Endometrial microvascular endothelial cells (primary cell): ENCODE data around the gene QRFPR. TPM values are rescaled to one million over a fixed set of nuclear protein-coding genes. Genes with fewer than 3 reads are reported as not detected.
"Not testable (repeated sequence)": the region's sequence is repeated elsewhere in the genome, so short reads cannot be mapped to it uniquely, and the experiment has no call there.

Experiments used
- in situ Hi-C: cut with HindIII; loops from 2 replicates; pipeline ENCODE4 v1.10.0; 2017; ENCODE audit warnings: low sequenced_read_pairs, low pct_unique_long_range_greater_than_20kb; ENCODE audit errors: inconsistent ontology term
- total RNA-seq: library from RNA; depleted of rRNA; stranded (reverse); fragments of >200 nt; gene quantifications from one replicate; pipeline ENCODE4 v1.2.3, GENCODE V29; 2015; ENCODE audit errors: inconsistent ontology term

The QRFPR gene
- total RNA-seq, 1 donor from 2014 or later: not detected

DNA sequence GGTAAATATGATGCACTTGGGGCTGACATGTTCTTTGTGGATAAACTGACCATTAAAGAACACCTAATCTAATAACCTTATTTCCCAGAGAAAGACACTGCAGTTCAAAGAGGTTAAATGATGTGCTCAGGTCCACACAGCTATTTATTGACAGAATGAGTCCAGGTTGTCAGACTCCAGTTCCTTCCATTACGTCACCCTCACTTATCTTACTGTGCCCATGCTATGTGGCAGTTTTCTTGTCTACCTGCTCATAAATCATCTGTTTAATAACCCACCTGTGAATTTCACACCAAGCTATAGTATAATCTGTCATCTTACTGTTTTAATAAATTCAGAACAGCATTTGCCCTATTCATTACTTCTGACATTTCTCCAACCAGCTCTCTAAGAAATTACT lies 36.7 kb downstream of the QRFPR start:
- in situ Hi-C loops: no loop called here

DNA sequence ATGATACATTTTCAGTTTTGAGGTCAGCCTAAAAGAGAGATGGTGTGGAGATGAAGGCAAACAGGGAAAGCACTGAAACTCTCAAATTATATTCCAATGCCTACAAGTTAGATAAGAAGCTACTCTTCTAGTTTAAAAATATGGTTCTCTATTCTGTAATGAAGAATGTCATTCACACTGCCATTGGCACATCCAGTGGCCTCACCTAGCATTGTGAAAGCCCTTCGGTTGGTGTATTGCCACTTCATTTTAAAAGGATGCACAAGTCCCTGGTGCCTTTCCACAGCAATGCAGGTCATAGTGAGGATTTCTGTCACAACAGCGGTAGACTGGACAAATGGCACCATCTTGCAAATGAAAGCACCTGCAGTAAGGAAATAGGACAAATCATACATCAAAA lies 40.6 kb downstream of the QRFPR start:
- in situ Hi-C loops: no loop called here

DNA sequence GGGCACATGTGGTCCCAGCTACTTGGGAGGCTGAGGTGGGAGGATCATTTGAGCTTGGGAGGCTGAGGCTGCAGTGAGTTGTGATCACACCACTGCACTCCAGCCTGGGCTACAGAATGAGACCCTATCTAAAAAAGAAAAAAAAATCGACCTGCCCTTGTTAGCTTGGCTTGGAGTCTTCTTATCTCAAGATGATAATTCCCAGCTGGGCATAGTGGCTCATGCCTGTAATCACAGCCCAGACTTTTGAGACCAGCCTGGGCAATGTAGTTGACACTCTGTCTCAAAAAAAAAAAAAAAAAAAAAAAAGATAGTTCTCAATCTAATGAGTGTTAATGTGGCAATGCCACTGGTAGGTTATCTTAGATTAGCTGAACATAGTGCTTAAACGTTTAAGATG lies 41.0 kb downstream of the QRFPR start:
- in situ Hi-C loops: no loop called here

DNA sequence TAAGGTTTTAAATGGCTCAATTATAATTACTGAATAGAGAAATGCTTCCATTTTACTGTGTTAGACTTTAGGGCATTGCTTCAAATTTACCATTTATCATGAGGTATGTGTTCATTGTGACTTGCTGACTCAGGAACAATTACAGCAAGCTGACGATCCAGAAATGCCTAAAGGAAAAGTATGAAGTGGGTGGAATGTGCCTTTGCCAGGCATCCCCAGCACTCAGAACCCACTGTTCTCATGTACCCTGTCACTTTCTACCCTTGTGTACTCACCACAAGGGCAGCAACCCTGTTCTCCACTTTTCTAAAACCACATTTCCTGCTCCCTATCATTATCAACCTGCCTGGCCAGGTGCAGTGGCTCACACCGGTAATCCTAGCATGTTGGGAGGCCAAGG lies 41.5 kb downstream of the QRFPR start:
- in situ Hi-C loops: no loop called here

DNA sequence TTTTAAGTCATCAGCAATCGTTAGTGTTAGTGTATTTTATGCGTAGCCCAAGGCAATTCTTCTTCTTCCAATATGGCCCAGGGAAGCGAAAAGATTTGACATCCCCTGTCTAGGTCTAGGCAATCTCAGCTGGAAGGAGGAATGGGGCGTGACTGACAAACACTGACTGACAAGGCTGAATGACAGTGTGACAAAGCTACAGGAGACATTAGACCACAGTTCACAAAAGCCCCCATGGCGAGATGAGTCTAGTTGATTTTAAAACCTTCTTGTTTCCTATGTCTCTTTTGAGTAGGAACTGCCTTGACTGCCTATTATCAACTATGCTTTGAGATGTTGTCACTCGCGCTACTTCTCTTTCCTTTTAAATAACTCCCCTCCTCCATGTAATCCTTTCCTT lies 42.3 kb downstream of the QRFPR start:
- in situ Hi-C loops: no loop called here

DNA sequence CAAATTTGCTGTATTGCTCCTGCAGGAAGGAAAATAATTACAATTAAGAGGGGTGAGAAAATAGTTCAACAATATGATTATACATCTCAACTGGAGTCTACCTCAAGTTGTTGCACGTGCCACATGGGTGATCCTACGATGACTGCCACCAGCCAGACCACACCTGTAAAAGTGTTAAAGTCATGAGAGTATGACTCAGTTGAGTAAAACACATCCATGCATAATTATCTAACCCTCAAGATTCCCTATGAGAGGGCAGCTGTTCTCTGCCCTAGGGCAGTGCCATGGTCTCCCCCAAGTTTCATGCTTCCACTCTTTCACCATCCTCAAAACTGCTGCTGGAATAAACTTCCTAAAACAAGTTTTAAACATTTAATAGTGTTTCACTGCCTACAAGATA lies 44.1 kb downstream of the QRFPR start:
- in situ Hi-C loops: no loop called here

DNA sequence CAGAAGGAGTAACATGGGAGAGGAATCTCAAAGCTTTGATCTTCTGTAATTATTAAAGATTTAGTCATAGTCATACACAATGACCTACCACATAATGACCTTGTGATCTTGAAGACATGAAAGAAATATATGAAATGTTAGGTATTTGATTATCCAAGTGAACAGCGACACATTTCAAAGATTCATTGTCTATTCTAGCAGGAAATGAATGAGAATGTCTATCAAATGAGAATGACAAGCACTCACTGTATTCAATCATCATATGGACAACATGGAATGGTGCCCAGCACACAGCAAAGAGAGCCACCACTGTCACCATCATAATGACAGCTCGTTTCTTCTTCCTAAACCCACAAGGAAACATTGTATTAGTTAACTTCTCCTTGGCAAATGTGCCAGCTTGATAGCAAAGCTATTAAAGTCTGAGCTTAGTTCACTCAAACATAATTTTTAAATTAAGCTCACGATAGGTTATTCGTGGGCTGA lies 50.6 kb downstream of the QRFPR start:
- in situ Hi-C loops: no loop called here

GRCh38 chr4:121326597-121326996 lies 54.2 kb downstream of the QRFPR start:
- in situ Hi-C loops: no loop called here

GRCh38 chr4:121324331-121324730 lies 56.5 kb downstream of the QRFPR start:
- in situ Hi-C loops: no loop called here

- in situ Hi-C loops: no loop called here
These were observed 59.4 kb downstream of the QRFPR start for GRCh38 chr4:121321466-121321865.

- in situ Hi-C loops: no loop called here
These were observed 64.7 kb downstream of the QRFPR start for GRCh38 chr4:121316091-121316490.

GRCh38 chr4:121313430-121313829 lies 67.4 kb downstream of the QRFPR start:
- in situ Hi-C loops: not testable (repeated sequence)

DNA sequence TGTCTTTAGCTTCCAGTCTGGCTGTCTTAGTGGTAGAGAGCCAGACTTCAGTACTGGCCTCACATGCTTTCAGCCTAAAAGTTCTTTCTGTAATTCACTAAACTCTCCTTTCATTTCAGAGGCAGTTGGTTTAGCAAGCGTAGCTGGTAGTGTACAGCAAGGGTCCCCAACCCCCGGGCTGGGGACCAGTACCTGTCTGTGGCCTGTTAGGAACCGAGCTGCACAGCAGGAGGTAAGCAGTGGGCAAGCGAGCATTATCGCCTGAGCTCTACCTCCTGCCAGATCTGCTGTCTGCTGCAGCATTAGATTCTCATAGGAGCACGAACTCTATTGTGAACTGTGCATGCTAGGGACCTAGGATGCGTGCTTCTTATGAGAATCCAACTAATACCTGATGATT lies 72.0 kb downstream of the QRFPR start:
- in situ Hi-C loops: no loop called here

GRCh38 chr4:121308328-121308663 lies 72.5 kb downstream of the QRFPR start:
- in situ Hi-C loops: no loop called here

DNA sequence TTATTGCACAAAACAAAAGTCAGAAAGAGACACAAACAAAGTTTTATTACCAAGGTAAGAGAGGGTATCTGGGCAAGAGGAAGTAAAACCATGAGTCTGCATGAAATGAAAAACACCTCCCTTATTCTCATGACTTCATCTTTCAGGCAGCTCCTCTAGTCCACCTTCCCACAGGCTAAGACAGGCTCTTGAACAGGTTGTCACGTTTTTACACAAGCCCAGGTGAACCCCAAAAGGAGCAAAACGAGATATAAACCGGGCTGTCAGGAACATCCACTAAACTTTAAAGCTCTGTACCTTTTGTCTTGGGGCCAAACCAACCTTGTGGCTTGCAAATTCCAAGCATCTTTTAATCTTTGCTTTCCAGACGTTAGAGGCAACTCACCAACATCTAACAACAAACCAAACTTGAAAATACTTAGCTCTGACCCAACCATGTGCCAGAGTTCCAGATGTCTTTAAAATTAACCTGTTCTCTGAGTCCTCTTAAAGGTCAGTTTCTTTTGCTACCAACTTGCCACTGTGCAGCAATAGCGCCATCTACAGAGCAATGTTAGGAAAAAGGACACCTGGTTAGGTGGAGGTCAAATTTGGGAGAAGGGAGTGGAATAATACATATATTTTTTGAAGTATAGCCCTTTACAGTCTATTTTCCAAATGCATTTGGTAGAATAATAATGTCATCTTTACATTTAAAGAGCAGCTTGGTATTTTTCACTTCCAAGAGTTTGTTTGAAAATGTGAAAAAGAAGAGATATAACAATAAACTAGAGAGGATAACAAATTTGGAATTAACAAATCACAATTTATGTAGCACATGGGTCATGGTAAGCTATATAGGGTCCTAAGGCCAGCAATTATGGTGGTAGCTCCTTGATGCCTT lies 73.1 kb downstream of the QRFPR start:
- in situ Hi-C loops: no loop called here

DNA sequence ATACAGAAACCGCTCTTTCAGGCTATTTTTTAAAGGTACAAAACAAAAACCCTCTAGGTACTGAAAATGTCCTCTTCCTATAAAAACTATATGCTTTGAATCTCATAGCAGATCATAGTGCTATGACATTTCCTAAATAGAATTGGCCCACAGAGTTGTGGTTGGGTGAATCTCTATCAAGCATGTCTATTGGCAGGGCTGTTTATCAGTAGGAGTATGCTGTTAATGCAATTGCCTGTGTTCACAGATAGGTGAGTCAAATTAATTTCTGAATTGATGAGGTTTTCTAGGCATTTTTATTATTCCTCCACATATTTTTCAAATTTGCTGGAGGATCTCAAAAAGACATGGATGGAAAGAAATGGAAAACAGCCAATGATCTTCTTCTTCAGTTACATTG lies 73.9 kb downstream of the QRFPR start:
- in situ Hi-C loops: no loop called here

- in situ Hi-C loops: no loop called here
These were observed 75.9 kb downstream of the QRFPR start for GRCh38 chr4:121304893-121305292.

DNA sequence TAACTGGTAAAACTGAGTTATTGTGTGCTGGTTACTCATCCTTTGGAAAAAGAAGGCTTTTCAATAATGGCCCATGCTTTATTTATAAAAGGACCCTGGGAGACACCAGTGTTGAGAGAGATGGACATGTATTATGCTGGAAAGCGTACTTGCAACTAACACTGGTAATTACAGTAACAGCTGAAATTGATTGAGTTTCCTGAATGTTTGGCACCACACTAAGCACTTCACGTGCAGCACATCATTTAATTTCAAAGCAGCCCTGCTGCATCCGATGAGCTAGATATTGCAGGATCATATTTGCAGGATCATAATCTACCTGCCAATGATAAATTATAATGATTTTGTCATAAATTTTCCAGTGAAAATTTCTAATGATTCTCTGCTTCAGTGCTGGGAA lies 81.5 kb downstream of the QRFPR start:
- in situ Hi-C loops: no loop called here

DNA sequence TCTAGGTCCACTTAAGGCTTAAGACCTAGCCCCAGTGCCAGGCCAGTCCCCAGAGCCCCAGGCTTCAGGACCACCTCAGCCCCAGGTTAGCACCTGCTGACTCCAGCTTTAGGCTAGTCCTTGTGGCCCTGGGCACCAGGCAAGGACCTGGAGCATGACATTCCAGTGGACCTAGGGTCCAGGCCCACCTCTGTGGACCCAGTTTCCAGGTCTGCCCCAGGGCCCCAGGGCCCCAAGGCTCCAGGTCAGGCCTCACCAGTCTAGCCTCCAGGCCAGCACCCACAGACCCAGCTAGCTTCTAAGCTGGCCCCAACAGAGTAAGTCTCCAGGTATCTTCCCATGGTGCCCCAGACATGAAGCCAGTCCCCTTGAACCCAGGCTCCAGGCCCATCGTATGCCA lies 97.5 kb downstream of the QRFPR start:
- in situ Hi-C loops: no loop called here

DNA sequence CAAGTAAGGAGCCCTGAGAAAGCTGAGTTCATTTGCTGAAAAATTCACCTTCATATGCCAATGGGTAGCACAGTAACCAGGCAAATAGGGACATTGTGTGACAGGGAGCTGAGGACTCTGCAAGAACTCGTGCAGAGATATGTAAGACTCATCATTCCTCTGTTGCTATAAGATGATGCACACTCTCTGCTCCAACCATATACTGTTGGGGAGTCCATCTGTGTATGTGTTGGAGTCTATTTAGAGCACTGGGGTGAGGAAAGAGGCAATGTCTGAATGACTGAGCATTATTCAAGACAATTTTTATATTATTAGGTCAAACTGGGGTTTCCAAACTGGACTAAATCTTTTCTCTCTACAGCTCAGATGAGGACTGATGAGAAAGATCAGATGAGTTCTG lies 100.4 kb downstream of the QRFPR start:
- in situ Hi-C loops: no loop called here

GRCh38 chr4:121278811-121279368 lies 101.9 kb downstream of the QRFPR start:
- in situ Hi-C loops: no loop called here
